ENCODE measurements around the gene MRPS21. TPM values are rescaled to one million over a fixed set of nuclear protein-coding genes. Genes with fewer than 3 reads are reported as not detected.

The MRPS21 gene
- total and polyA plus RNA-seq, 2 donors from 2014 or later: 71.7 to 134 TPM

DNA sequence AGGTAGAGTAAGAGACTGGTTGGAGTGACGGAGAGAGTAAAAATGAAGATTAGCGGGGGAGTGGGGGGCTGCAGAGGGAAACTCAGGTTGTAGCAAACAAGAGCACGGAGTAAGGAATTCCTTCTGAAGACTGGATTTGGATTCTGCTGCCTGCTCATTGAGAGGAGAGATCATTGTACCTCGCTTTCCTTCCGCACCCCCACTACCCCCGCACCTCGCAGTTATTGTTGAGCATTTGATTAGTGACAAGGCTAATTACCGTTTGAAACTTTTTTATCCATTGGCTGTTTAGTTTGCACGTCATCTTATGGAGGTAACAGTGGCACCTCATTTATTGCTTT, 28.1 kb downstream of the MRPS21 start:
- FAIRE-seq: no peak
- no peaks in the 10 kb centered on the region for H3K9me3 ChIP-seq (ENCODE audit: control insufficient read depth in 2 of 3, insufficient read depth in 1 of 3, low read length in 3 of 3)
- DNase-seq: peak in 1 of 5 donors; percentile 3
- TF ChIP-seq, protein P1, sequence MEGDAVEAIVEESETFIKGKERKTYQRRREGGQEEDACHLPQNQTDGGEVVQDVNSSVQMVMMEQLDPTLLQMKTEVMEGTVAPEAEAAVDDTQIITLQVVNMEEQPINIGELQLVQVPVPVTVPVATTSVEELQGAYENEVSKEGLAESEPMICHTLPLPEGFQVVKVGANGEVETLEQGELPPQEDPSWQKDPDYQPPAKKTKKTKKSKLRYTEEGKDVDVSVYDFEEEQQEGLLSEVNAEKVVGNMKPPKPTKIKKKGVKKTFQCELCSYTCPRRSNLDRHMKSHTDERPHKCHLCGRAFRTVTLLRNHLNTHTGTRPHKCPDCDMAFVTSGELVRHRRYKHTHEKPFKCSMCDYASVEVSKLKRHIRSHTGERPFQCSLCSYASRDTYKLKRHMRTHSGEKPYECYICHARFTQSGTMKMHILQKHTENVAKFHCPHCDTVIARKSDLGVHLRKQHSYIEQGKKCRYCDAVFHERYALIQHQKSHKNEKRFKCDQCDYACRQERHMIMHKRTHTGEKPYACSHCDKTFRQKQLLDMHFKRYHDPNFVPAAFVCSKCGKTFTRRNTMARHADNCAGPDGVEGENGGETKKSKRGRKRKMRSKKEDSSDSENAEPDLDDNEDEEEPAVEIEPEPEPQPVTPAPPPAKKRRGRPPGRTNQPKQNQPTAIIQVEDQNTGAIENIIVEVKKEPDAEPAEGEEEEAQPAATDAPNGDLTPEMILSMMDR (IDR thresholded peaks at IDR 0.05; ENCODE audit: borderline replicate concordance, extremely low read depth, insufficient read depth): no peak
- H3K4me3 ChIP-seq (ENCODE audit: low read length in 3 of 3): peak overlapping the region; percentile 88 to 95 (median 90)
- intact Hi-C loops (cut with DNase I): no loop called here
- H3K27me3 ChIP-seq (ENCODE audit: control insufficient read depth, insufficient read depth, low read length): no peaks in the 10 kb centered on the region
- H3K36me3 ChIP-seq (ENCODE audit: control insufficient read depth in 2 of 3, insufficient read depth in 3 of 3, low read length in 3 of 3): peaks cover 7 to 21% (median 14%) of the 10 kb centered on the region in 3 donors
- H3K9ac ChIP-seq (ENCODE audit: low read length in 3 of 3): peak overlapping the region; percentile 84 to 94 (median 89)
- H3K27ac ChIP-seq (ENCODE audit: low read depth in 2 of 2, low read length in 2 of 2): peak overlapping the region in 1 of 2 donors; percentile 86
- peaks cover 0 to 2% (median 0%) of the 10 kb centered on the region in 3 donors for H3K4me1 ChIP-seq (ENCODE audit: control insufficient read depth in 2 of 3, insufficient read depth in 2 of 3, low read depth in 1 of 3, low read length in 3 of 3)

DNA sequence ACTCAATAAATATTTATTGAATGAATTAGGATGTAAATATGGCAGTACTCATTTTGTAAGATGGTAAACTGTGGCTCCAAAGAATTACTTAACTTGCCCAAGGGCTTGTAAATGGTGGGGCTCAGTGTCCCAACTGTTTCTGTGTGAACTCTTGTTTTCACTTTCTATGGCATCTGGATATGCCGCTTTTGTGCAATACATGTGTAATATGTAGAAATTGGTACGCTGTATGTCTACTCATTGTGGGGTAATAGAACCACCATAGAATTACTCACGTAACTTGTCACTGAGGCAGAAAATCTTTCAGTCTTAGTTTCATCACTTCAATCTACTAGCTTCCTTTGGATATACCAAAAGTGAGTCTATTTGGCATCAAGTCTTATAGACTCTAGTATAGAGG, 28.6 kb downstream of the MRPS21 start:
- no peak for FAIRE-seq
- Histone ChIP-seq H3K27ac (ENCODE audit: low read depth in 2 of 2, low read length in 2 of 2) (no peak overlapping the region), H3K27me3 (ENCODE audit: control insufficient read depth, insufficient read depth, low read length) (no peaks in the 10 kb centered on the region), H3K9ac (ENCODE audit: low read length in 3 of 3) (peak overlapping the region in 2 of 3 donors; percentile 84 to 94), H3K9me3 (ENCODE audit: control insufficient read depth in 2 of 3, insufficient read depth in 1 of 3, low read length in 3 of 3) (no peaks in the 10 kb centered on the region), H3K4me3 (ENCODE audit: low read length in 3 of 3) (peak overlapping the region; percentile 88 to 95 (median 90)), H3K36me3 (ENCODE audit: control insufficient read depth in 2 of 3, insufficient read depth in 3 of 3, low read length in 3 of 3) (peaks cover 7 to 25% (median 14%) of the 10 kb centered on the region in 3 donors), H3K4me1 (ENCODE audit: control insufficient read depth in 2 of 3, insufficient read depth in 2 of 3, low read depth in 1 of 3, low read length in 3 of 3) (peaks cover 0 to 2% (median 0%) of the 10 kb centered on the region in 3 donors)
- intact Hi-C loops (cut with DNase I): no loop called here
- TF ChIP-seq, protein P1 (IDR thresholded peaks at IDR 0.05; ENCODE audit: borderline replicate concordance, extremely low read depth, insufficient read depth): no peak
- DNase-seq: no peak

DNA sequence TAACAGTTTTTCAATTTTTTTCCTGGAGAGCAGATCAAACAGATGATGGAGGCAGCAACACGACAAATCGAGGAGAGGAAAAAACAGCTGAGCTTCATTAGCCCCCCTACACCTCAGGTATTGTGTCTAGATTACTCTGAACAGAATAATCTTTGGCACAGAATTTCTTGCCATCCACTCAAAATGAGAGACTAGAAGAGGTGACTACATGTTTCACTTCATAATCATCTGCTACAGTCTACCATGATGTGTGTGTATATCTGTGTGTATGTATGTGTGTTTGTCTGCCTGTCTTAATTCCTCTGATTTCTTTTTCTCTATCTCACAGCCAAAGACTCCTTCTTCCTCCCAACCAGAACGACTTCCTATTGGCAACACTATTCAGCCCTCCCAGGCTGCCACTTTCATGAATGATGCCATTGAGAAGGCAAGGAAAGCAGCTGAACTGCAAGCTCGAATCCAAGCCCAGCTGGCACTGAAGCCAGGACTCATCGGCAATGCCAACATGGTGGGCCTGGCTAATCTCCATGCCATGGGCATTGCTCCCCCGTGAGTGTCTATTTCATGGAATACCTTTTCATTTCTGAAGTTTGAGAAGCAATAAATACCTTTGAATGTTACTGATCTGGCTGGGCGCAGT, 39.1 kb downstream of the MRPS21 start:
- no peak for DNase-seq
- no peaks in the 10 kb centered on the region for H3K4me1 ChIP-seq (ENCODE audit: control insufficient read depth in 2 of 3, insufficient read depth in 2 of 3, low read depth in 1 of 3, low read length in 3 of 3)
- H3K4me3 ChIP-seq (ENCODE audit: low read length in 3 of 3): no peak overlapping the region
- no peak for FAIRE-seq
- no peaks in the 10 kb centered on the region for H3K27me3 ChIP-seq (ENCODE audit: control insufficient read depth, insufficient read depth, low read length)
- H3K36me3 ChIP-seq (ENCODE audit: control insufficient read depth in 2 of 3, insufficient read depth in 3 of 3, low read length in 3 of 3): peaks cover 9 to 41% (median 27%) of the 10 kb centered on the region in 3 donors
- TF ChIP-seq, protein P1 (IDR thresholded peaks at IDR 0.05; ENCODE audit: borderline replicate concordance, extremely low read depth, insufficient read depth): no peak
- H3K27ac ChIP-seq (ENCODE audit: low read depth in 2 of 2, low read length in 2 of 2): no peak overlapping the region
- intact Hi-C loops (cut with DNase I): no loop called here
- no peak overlapping the region for H3K9ac ChIP-seq (ENCODE audit: low read length in 3 of 3)
- no peaks in the 10 kb centered on the region for H3K9me3 ChIP-seq (ENCODE audit: control insufficient read depth in 2 of 3, insufficient read depth in 1 of 3, low read length in 3 of 3)
